ENCODE data around the gene CCDC88A. TPM values are rescaled to one million over a fixed set of nuclear protein-coding genes. Genes with fewer than 3 reads are reported as not detected.
A peak's percentile ranks its signal among the peaks of the same experiment; 100 is the strongest.

The CCDC88A gene
- total and polyA plus RNA-seq, 2 donors (not counting 1 experiment from before 2014, with no cell fraction given), result 40.8 to 56.5 TPM

DNA sequence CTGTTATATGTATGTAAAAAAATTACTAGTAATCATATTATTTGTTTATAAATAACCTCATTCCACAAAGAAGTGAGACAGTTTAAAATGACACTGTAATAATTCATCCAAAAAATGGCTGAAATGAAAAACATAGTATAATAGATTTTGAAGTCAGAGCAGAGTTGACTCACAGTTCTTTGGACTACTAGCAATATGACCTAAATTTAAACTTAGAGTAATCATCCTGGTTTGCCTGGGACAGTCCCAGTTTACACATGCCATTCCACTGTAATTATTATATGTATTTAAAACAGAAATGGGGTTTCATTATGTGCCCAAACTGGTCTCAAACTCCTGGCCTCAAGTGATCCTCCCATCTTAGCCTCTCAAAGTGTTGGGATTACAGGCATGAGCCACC, 48.3 kb downstream of the CCDC88A start:
- no peak overlapping the region for H2AFZ ChIP-seq (ENCODE audit: low read length)
- H3K4me3 ChIP-seq (replicated peaks in 1 of 4; ENCODE audit: control extremely low read depth in 1 of 4, insufficient read depth in 1 of 4, low read depth in 3 of 4, low read length in 4 of 4), result no peak overlapping the region
- H3K9ac ChIP-seq (ENCODE audit: insufficient read depth, low read length), result no peak overlapping the region
- H3K9me3 ChIP-seq (ENCODE audit: control insufficient read depth, insufficient read depth, low read depth, low read length), result no peaks in the 10 kb centered on the region
- no peaks in the 10 kb centered on the region for H3K79me2 ChIP-seq (ENCODE audit: control insufficient read depth, insufficient read depth, low read length)
- no peak overlapping the region for H3K4me2 ChIP-seq (ENCODE audit: extremely low read depth, insufficient read depth, low read length)
- H4K20me1 ChIP-seq (ENCODE audit: control insufficient read depth, extremely low read depth, insufficient read depth, low read length), result no peaks in the 10 kb centered on the region
- H3K27me3 ChIP-seq (ENCODE audit: control insufficient read depth, insufficient read depth, low read length), result no peaks in the 10 kb centered on the region
- DNase-seq (ENCODE audit: low read depth in 2 of 2), result peak in 1 of 2 donors; percentile 6
- H3K27ac ChIP-seq (ENCODE audit: insufficient read depth, low read length), result no peak overlapping the region
- no peaks in the 10 kb centered on the region for H3K4me1 ChIP-seq (ENCODE audit: control insufficient read depth, extremely low read depth, insufficient read depth, low read length)
- TF ChIP-seq, protein P1, sequence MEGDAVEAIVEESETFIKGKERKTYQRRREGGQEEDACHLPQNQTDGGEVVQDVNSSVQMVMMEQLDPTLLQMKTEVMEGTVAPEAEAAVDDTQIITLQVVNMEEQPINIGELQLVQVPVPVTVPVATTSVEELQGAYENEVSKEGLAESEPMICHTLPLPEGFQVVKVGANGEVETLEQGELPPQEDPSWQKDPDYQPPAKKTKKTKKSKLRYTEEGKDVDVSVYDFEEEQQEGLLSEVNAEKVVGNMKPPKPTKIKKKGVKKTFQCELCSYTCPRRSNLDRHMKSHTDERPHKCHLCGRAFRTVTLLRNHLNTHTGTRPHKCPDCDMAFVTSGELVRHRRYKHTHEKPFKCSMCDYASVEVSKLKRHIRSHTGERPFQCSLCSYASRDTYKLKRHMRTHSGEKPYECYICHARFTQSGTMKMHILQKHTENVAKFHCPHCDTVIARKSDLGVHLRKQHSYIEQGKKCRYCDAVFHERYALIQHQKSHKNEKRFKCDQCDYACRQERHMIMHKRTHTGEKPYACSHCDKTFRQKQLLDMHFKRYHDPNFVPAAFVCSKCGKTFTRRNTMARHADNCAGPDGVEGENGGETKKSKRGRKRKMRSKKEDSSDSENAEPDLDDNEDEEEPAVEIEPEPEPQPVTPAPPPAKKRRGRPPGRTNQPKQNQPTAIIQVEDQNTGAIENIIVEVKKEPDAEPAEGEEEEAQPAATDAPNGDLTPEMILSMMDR (conservative IDR thresholded peaks at IDR 0.05 in 1 of 2, IDR thresholded peaks at IDR 0.05 in 1 of 2; ENCODE audit: low read depth in 1 of 2, low read length in 2 of 2), result no peak
- TF ChIP-seq EZH2 (IDR thresholded peaks at IDR 0.05; ENCODE audit: low read length, missing control alignments), result no peak
- H3K36me3 ChIP-seq (ENCODE audit: control insufficient read depth, insufficient read depth, low read length), result no peaks in the 10 kb centered on the region

DNA sequence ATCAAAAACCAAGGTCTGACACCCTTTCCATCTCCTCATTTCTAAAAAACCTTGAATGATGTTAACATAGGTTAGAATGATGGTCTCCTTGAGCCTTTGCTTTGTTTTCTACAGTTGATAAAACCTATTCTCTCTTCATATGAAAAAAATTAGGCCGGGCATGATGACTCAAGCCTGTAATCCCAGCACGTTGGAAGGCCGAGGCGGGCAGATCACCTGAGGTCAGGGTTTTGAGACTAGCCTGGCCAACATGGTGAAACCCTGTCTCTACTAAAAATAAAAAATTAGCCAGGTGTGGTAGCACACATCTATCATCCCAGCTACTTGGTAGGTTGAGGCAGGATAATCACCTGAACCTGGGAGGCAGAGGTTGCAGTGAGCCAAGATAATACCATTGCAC, 49.4 kb downstream of the CCDC88A start:
- H3K4me1 ChIP-seq (ENCODE audit: control insufficient read depth, extremely low read depth, insufficient read depth, low read length), result no peaks in the 10 kb centered on the region
- no peaks in the 10 kb centered on the region for H3K79me2 ChIP-seq (ENCODE audit: control insufficient read depth, insufficient read depth, low read length)
- no peak overlapping the region for H2AFZ ChIP-seq (ENCODE audit: low read length)
- no peak overlapping the region for H3K9ac ChIP-seq (ENCODE audit: insufficient read depth, low read length)
- no peaks in the 10 kb centered on the region for H4K20me1 ChIP-seq (ENCODE audit: control insufficient read depth, extremely low read depth, insufficient read depth, low read length)
- no peak overlapping the region for H3K4me3 ChIP-seq (replicated peaks in 1 of 4; ENCODE audit: control extremely low read depth in 1 of 4, insufficient read depth in 1 of 4, low read depth in 3 of 4, low read length in 4 of 4)
- no peaks in the 10 kb centered on the region for H3K9me3 ChIP-seq (ENCODE audit: control insufficient read depth, insufficient read depth, low read depth, low read length)
- no peak for DNase-seq (ENCODE audit: low read depth in 2 of 2)
- H3K36me3 ChIP-seq (ENCODE audit: control insufficient read depth, insufficient read depth, low read length), result no peaks in the 10 kb centered on the region
- H3K27me3 ChIP-seq (ENCODE audit: control insufficient read depth, insufficient read depth, low read length), result no peaks in the 10 kb centered on the region
- no peak for TF ChIP-seq EZH2 (IDR thresholded peaks at IDR 0.05; ENCODE audit: low read length, missing control alignments)
- TF ChIP-seq, protein P1 (conservative IDR thresholded peaks at IDR 0.05 in 1 of 2, IDR thresholded peaks at IDR 0.05 in 1 of 2; ENCODE audit: low read depth in 1 of 2, low read length in 2 of 2), result no peak
- H3K4me2 ChIP-seq (ENCODE audit: extremely low read depth, insufficient read depth, low read length), result no peak overlapping the region
- no peak overlapping the region for H3K27ac ChIP-seq (ENCODE audit: insufficient read depth, low read length)

DNA sequence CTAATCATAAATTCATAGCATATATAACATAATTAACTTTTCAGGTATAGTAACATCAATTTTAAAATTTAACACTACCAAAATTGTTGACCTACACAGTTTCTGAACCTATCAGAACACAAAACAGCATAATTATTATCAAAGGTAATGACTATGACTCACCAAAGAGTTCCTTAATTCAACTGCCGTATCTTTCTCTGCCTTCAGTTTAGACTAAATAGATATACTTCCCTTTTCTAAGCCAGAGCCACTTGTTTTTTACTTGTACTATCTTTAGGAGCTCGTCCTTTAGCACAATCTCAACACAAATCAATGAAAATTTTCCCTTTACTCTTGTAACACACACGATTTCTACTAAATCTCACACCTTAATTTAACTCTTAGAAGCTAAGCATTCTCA, 54.4 kb downstream of the CCDC88A start:
- no peak for TF ChIP-seq EZH2 (IDR thresholded peaks at IDR 0.05; ENCODE audit: low read length, missing control alignments)
- TF ChIP-seq, protein P1 (conservative IDR thresholded peaks at IDR 0.05 in 1 of 2, IDR thresholded peaks at IDR 0.05 in 1 of 2; ENCODE audit: low read depth in 1 of 2, low read length in 2 of 2), result no peak
- Histone ChIP-seq H3K4me2 (ENCODE audit: extremely low read depth, insufficient read depth, low read length) (no peak overlapping the region), H3K4me1 (ENCODE audit: control insufficient read depth, extremely low read depth, insufficient read depth, low read length) (no peaks in the 10 kb centered on the region), H3K36me3 (ENCODE audit: control insufficient read depth, insufficient read depth, low read length) (no peaks in the 10 kb centered on the region), H3K4me3 (replicated peaks in 1 of 4; ENCODE audit: control extremely low read depth in 1 of 4, insufficient read depth in 1 of 4, low read depth in 3 of 4, low read length in 4 of 4) (no peak overlapping the region), H3K9ac (ENCODE audit: insufficient read depth, low read length) (no peak overlapping the region), H3K9me3 (ENCODE audit: control insufficient read depth, insufficient read depth, low read depth, low read length) (no peaks in the 10 kb centered on the region), H2AFZ (ENCODE audit: low read length) (no peak overlapping the region), H3K27me3 (ENCODE audit: control insufficient read depth, insufficient read depth, low read length) (no peaks in the 10 kb centered on the region), H4K20me1 (ENCODE audit: control insufficient read depth, extremely low read depth, insufficient read depth, low read length) (no peaks in the 10 kb centered on the region), H3K27ac (ENCODE audit: insufficient read depth, low read length) (no peak overlapping the region), H3K79me2 (ENCODE audit: control insufficient read depth, insufficient read depth, low read length) (no peaks in the 10 kb centered on the region)
- DNase-seq (ENCODE audit: low read depth in 2 of 2), result peak in 1 of 2 donors; percentile 22

Measured in fibroblast of lung (primary cell).